HG03039 (cell line): Measurements from ENCODE around the gene CDH23.

Experiments
- ATAC-seq: cut with Tn5 transposase; IDR thresholded peaks from one replicate; pipeline ENCODE4 v1.9.1; 2021; ENCODE audit warnings: mild to moderate bottlenecking, moderate library complexity; ENCODE audit not compliant: unreplicated experiment

The CDH23 gene

DNA sequence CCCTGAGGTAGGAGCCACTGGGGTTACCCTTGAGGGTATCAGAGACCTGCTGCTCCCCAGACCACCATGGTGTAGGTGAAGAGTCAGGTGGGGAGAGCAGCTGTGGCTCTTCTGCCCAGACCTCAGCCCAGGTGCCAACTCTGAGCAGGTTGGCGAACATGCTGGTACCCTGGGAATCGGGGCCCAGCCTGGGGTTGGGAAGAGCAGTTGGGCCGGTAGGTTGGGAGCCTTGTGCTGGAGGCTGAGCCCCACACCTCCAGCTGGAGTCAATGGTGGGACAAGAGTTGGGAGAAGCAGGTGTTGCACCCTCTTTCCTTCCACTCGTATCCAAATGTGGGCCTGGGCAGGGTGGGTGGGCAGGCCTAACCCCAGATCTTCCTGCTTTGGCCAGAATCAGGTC lies 114.5 kb downstream of the CDH23 start:
- no peak for ATAC-seq

DNA sequence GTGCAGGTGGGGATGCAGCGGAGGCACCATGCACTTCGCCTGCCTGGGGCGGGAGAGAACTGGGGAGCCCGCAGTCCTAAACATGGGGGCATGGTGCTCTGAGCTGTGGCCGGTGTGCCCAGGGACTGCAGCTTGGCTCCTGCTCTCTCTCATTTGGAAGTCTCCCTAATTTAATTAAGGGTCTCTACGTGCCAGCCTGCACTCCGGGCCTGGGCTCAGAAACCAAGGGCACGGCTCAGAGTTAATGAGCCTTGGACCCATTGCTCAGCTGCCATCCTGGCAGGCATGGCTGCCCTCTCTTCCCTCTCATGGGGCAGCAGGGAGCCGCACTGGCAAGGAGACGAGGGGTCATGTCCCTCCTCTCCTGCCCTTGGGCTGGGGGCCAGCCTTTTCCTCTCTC lies 115.6 kb downstream of the CDH23 start:
- no peak for ATAC-seq

DNA sequence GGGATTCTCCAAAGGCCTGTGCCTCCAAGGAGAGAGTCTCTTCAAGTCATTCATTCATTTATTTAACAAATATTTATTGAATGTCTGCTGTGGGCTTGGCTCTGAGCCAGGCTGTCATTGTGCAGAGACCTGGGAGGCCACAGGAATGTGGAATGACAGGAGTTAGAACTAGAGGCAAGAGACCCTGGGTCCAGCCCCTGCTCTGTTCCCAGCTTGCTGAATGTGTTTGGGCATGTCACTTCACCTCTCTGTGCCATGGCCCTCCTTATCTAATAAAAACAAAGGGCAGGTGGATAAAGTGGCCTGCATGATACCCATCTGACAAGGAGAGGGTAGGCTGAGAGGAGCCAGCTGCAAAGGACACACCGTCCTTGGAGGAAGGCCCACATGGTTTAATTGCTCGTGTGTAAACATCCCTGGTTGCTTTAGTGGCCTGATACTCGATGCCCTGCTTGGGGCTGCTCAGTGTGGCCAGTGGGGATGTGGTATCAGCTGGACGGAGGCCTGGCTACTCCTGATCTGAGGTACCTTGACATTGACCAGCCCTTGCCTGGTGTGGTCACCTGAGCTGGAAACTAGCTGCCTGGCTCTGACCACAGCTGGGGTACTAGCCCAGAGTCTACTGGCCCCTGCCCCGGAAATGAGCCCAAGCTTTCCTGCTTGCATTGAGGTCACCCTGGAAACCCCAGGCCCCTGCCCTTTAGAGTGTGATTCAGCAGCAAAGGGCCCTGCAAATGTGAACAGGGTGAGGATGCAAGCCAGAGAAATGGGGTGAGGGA lies 116.2 kb downstream of the CDH23 start:
- ATAC-seq = no peak

- ATAC-seq = no peak
These were observed 116.8 kb downstream of the CDH23 start for GRCh38 chr10:71513540-71513853.

GRCh38 chr10:71513936-71514335 lies 117.2 kb downstream of the CDH23 start:
- no peak for ATAC-seq

DNA sequence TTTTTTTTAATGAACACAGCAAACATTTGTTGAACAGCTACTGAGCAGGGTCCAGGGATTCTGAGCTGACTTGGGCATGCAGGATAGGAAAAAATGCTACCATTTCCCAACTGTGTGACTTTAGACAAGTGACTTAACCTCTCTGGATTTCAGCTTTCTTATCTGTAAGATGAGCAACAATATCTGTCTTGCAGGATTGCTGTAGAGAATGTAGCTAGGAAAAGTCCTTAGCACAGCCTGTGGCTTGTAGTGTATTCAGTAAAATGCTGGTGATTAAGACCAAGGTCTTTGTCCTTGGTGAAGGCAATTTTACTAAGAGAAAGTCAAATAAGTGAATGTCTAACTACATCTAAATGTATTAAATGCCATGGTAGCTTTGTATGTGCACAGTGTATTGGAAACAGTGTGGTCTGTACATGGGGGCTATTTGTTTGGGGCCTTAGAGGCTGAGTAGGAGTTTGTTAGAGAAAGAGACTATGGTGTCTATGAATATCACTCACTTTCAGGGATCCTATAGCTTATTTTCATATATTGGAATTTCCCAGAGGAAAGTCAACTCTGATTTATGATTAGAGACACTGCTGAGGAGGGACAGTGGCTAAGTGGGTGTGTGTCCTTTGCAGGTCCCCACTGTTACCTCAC lies 118.9 kb downstream of the CDH23 start:
- no peak for ATAC-seq

DNA sequence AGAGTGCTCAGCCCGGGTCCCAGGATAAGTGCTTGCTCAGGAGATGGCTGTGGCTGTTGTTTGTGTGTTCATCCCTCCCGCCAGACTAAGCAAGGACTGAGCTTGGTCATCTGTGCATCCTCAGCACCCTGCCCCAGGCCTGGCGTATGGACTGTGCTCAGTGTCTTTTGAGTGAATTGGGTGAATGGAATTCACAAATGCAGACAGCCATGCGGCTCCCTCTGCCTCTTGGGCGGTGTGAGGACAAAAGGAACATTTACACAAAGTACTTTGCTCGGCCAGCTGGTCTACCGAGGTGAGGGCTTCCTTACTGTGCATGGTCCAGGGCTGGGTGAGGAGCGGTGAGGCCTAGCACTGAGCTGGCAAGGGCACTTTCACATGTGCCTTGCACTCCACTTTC lies 120.2 kb downstream of the CDH23 start:
- ATAC-seq = no peak

GRCh38 chr10:71517298-71518169 lies 120.8 kb downstream of the CDH23 start:
- no peak for ATAC-seq

GRCh38 chr10:71520042-71520441 lies 123.3 kb downstream of the CDH23 start:
- ATAC-seq = no peak

DNA sequence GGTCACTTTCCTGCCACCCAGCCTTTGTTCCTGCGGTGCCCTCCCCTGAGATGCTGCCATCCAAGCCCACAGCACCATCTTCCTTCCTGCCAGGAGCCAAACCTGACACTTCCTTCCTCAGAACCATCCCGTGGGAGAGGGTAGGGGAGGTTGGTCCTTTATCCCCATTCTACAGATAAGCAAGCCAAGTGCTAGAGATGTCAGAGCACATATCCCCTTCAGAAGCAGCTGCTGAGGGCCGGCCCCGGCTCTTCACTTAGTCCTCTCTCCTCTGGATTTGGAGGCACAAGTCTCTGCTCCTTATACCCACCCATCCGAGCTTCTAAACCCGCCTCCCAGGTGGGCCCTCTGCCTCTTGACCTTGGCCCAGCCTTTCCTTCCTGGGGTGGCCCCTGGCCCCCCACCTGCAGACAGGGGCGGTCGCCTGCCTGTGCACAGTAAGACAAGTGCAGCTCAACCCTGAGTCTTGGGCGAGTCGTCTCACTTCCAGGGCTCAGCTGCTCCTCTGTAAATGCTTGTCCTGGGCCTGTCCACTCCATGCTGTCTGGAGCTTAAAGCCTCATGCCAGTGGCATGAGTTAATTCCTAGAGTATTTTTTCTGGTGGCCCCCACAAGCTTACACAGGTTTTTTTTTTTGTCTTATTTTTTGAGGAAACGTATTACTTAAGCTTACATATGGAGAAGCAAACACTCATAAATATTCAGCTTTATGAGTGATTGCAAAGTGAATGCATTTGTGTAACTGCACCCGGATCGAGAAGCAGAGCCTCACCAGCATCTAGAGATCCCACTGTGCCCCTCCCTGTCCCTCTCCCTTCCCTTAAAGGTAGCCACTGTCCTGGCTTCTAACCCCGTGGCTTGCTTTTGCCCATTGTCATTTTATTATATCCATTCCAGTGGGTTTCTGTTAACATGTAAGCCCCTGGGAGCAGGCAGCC lies 125.1 kb downstream of the CDH23 start:
- no peak for ATAC-seq

DNA sequence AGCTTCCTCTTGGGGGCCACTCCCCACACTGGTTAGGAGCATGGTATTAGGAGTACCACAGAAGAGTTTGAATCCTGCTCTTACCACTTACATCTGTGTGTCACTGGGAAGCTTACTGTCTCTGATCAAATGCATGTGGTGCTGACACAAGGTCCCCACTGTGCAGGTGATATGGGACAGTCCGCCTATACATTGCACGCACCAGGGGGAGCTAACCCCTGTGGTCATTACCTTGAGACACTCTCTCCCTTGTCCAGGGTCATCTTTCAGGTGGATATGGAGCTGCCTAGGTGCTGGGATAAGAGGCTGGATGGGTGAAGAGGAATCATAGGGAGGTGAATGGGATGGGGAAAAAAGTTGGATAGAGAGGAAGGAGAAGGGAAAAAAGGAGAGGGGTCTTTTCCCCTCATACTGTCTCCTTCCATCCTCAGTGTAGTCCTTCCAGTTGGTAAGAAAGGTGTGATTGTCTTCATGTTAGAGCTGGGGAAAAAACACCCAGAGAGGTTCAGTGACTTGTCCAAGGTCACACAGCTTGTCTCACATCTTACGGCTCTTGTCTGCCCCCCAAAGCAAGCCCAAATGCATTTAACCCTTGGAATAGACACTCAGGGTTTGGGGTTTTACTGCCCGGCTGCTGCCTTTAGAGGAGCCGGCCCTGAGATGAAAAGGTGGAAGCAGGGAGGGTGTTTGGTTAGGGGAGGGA lies 125.9 kb downstream of the CDH23 start:
- ATAC-seq = no peak

DNA sequence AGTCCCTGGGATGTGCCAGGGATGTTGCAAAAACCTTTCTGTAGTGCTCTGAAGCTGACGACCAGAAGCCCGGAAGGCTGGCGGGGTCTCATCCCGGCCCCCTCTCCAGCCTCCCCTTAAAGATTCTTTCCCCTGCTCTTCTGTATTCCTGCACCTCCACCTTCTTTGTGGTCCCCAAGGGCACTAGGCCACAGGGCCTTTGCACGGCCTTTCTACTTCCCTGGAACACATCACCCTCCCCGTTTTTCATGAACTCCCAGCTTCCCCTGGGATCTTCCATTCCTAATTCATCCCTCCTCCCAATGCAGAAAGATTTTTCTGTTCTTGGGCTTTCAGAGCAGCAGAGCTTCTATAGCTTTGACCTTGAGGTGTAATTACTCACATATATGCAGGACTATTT lies 127.0 kb downstream of the CDH23 start:
- no peak for ATAC-seq

- no peak for ATAC-seq
These were observed 128.4 kb downstream of the CDH23 start for GRCh38 chr10:71525092-71525491.

- no peak for ATAC-seq
These were observed 129.0 kb downstream of the CDH23 start for GRCh38 chr10:71525721-71526120.

GRCh38 chr10:71526653-71527052 lies 129.9 kb downstream of the CDH23 start:
- ATAC-seq = no peak

- ATAC-seq = no peak
These were observed 130.4 kb downstream of the CDH23 start for GRCh38 chr10:71527135-71527534.

- ATAC-seq = no peak
These were observed 131.9 kb downstream of the CDH23 start for GRCh38 chr10:71528371-71529206.

DNA sequence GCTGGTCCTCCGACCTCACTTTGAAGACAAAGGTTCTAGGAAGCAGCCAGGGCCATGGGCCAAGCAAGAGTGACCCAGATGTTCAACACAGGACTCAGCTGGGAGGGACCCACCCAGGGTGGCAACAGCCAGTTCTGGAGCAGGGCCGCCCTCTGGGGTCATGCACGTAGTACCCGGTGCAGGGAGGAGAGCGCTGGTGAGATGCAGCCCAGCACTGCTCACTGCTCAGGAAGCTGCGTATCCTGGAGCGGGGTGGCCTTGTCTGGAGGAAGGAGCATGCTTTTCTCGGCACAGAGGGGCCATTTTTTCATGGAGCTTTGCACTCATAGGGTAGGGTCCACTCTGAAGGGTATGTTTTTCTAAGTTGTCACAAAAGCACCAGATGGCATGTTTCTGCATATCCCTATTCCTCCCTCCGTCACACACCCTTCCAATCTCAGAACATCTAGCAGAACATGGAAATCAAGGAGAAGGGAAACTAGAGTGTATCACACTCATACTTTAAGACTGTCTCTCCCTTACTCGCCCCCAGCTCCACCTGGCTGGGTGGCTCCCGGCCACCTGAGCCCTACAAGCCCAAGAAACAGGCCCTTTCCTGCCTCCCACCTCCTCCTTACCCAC lies 132.6 kb downstream of the CDH23 start:
- no peak for ATAC-seq

- ATAC-seq = no peak
These were observed 134.1 kb downstream of the CDH23 start for GRCh38 chr10:71530781-71531180.
